A549 (cell line): Measurements from ENCODE around the gene DUSP19. TPM values are rescaled to one million over a fixed set of nuclear protein-coding genes. Genes with fewer than 3 reads are reported as not detected.
A peak's percentile ranks its signal among the peaks of the same experiment; 100 is the strongest.

Experiments
- ATAC-seq, 2 experiments: fragments of 200-7000 bp in 1 of 2; fragments of >200 bp in 1 of 2; cut with Nextera tagmentation in 1 of 2; cut with Tn5 transposase in 1 of 2; 3 replicates each; pipeline versions ENCODE4 v1.8.0 to v1.9.1; 2018 to 2020; ENCODE audit warnings: mild to moderate bottlenecking in 1 of 2, moderate library complexity in 1 of 2
- CTCF ChIA-PET: fragments of 300-600 bp; sonication (Branson Sonifier 250); formaldehyde crosslinking; extraction: SDS; loops from one replicate; lab custom pipeline; 2021; ENCODE audit warnings: antibody characterized with exemption, inconsistent platforms; lab: Yijun Ruan, JAX
- POLR2A ChIA-PET: fragments of 350-600 bp; formaldehyde crosslinking; extraction: SDS; loops from one replicate; lab custom pipeline; 2021; ENCODE audit warnings: antibody characterized with exemption, inconsistent platforms; lab: Yijun Ruan, JAX
- DNase-seq, 2 experiments: peaks; one replicate each; pipeline versions ENCODE4 v3.0.0 to v3.0.0-alpha.2; 2011 to 2016; ENCODE audit warnings: low read depth in 1 of 2, low spot score in 1 of 2
- FAIRE-seq: peaks from 2 replicates; lab custom pipeline; 2011; peaks lifted over from hg19 to GRCh38; lab: Jason Lieb, UNC
- H3K27ac ChIP-seq, 2 experiments: fragments of >200 bp; sonication (Bioruptor Twin); formaldehyde crosslinking; 3 replicates each; pipeline ENCODE4 v1.5.1; 2016 to 2017
- H3K4me1 ChIP-seq: fragments of >200 bp; sonication (Bioruptor Twin); formaldehyde crosslinking; 3 replicates; pipeline ENCODE4 v1.6.1; 2016
- H3K4me2 ChIP-seq: fragments of >200 bp; sonication (Bioruptor Twin); formaldehyde crosslinking; 3 replicates; pipeline ENCODE4 v1.6.1; 2016
- H3K4me3 ChIP-seq: fragments of >200 bp; sonication (Bioruptor Twin); formaldehyde crosslinking; 3 replicates; pipeline ENCODE4 v1.5.1; 2016
- H3K9me3 ChIP-seq: fragments of >200 bp; sonication (Bioruptor Twin); formaldehyde crosslinking; 3 replicates; pipeline ENCODE4 v1.6.1; 2016
- BHLHE40 ChIP-seq: IDR thresholded peaks from 2 replicates; pipeline ENCODE4 v1.6.1; 2012; ENCODE audit warnings: low read depth, low read length, inconsistent platforms
- CEBPB ChIP-seq, 2 experiments: fragments of >200 bp in 1 of 2; sonication (Bioruptor Twin) in 1 of 2; formaldehyde crosslinking in 1 of 2; IDR thresholded peaks; 2 replicates each; pipeline ENCODE4 v1.6.1; 2012 to 2016
- CHD2 ChIP-seq: fragments of 150-350 bp; IDR thresholded peaks from 2 replicates; pipeline ENCODE4 v1.6.1; 2014; ENCODE audit warnings: low read length; ENCODE audit not compliant: partially characterized antibody
- CHD4 ChIP-seq: fragments of 200-600 bp; sonication (generic); IDR thresholded peaks from 2 replicates; pipeline ENCODE4 v1.6.1; 2016; ENCODE audit warnings: antibody characterized with exemption, mild to moderate bottlenecking, borderline replicate concordance
- EHMT2 ChIP-seq: fragments of 200-600 bp; sonication (generic); IDR thresholded peaks from 2 replicates; pipeline ENCODE4 v1.6.1; 2016; ENCODE audit warnings: antibody characterized with exemption, low read depth, mild to moderate bottlenecking, moderate library complexity
- EP300 ChIP-seq, 2 experiments: fragments of >200 bp; sonication (Bioruptor Twin); formaldehyde crosslinking; IDR thresholded peaks; 2 replicates in 1 of 2; 3 replicates in 1 of 2; pipeline ENCODE4 v1.6.1; 2016 to 2017
- ESRRA ChIP-seq: fragments of 150-350 bp; IDR thresholded peaks from 2 replicates; pipeline ENCODE4 v1.6.1; 2014; ENCODE audit warnings: mild to moderate bottlenecking, low read length, borderline replicate concordance
- HOXB5 ChIP-seq: fragments of 250-450 bp; sonication (Bioruptor Pico); IDR thresholded peaks from 2 replicates; pipeline ENCODE4 v1.5.0; 2020; ENCODE audit warnings: mild to moderate bottlenecking, moderate library complexity
- JUN ChIP-seq, 2 experiments: fragments of >200 bp; sonication (Bioruptor Twin); formaldehyde crosslinking; IDR thresholded peaks; 2 replicates in 1 of 2; 3 replicates in 1 of 2; pipeline ENCODE4 v1.6.1; 2016 to 2017
- KDM5A ChIP-seq: fragments of 200-600 bp; sonication (generic); IDR thresholded peaks from 2 replicates; pipeline ENCODE4 v1.6.1; 2016; ENCODE audit warnings: antibody characterized with exemption, mild to moderate bottlenecking
- MAFK ChIP-seq: fragments of 450-650 bp; IDR thresholded peaks from 2 replicates; pipeline ENCODE4 v1.6.1; 2014; ENCODE audit not compliant: partially characterized antibody
- MAZ ChIP-seq: fragments of 150-350 bp; IDR thresholded peaks from 2 replicates; pipeline ENCODE4 v1.6.1; 2014; ENCODE audit warnings: antibody characterized with exemption, low read depth, low read length, borderline replicate concordance
- POLR2A ChIP-seq: IDR thresholded peaks from 2 replicates; pipeline ENCODE4 v1.6.1; 2012; ENCODE audit warnings: mild to moderate bottlenecking, low read length
- RAD21 ChIP-seq, 2 experiments: fragments of >200 bp in 1 of 2; sonication (Bioruptor Twin) in 1 of 2; formaldehyde crosslinking in 1 of 2; IDR thresholded peaks in 1 of 2; conservative IDR thresholded peaks in 1 of 2; 2 replicates in 1 of 2; 3 replicates in 1 of 2; pipeline ENCODE4 v1.6.1; 2012 to 2018; ENCODE audit warnings: inconsistent platforms in 1 of 2
- RARB ChIP-seq: fragments of 250-450 bp; sonication (Bioruptor Pico); IDR thresholded peaks from 2 replicates; pipeline ENCODE4 v1.8.0; 2021; ENCODE audit warnings: mild to moderate bottlenecking, moderate library complexity
- RNF2 ChIP-seq: fragments of 200-600 bp; sonication (generic); IDR thresholded peaks from 2 replicates; pipeline ENCODE4 v1.6.1; 2016; ENCODE audit warnings: low read depth, mild to moderate bottlenecking, antibody characterized with exemption, moderate library complexity, borderline replicate concordance
- SMC3 ChIP-seq: fragments of >200 bp; sonication (Bioruptor Twin); formaldehyde crosslinking; IDR thresholded peaks from 3 replicates; pipeline ENCODE4 v1.6.1; 2018; ENCODE audit warnings: inconsistent platforms
- ZSCAN20 ChIP-seq: fragments of 250-450 bp; sonication (Bioruptor Pico); IDR thresholded peaks from 2 replicates; pipeline ENCODE4 v1.8.0; 2022; ENCODE audit warnings: mild to moderate bottlenecking, moderate library complexity
- WGBS: methylation state at CpG from one replicate; pipeline ENCODE4 v1.1.6; 2017; ENCODE audit errors: missing lambda C conversion rate; 5-methylcytosine and 5-hydroxymethylcytosine counted together
- polyA plus RNA-seq, 4 experiments: library from polyadenylated mRNA; depleted of rRNA in 3 of 4; stranded (reverse); fragments of >200 nt; fragmentation: RNase III in 1 of 4; extraction: RNeasy Plus Mini Kit Qiagen cat#74134 plus additional on column Dnase treatment in 1 of 4; gene quantifications; 2 replicates in 3 of 4; 3 replicates in 1 of 4; pipeline ENCODE4 v1.2.3, GENCODE V29; 2011 to 2017
- TF ChIP-seq, protein P1 (sequence below): fragments of 450-650 bp; IDR thresholded peaks from 2 replicates; pipeline ENCODE4 v1.6.1; 2014; ENCODE audit warnings: antibody characterized with exemption
- TF ChIP-seq, protein P2 (sequence below): fragments of 200-600 bp; sonication (generic); IDR thresholded peaks from 2 replicates; pipeline ENCODE4 v1.6.1; 2016; ENCODE audit warnings: antibody characterized with exemption, mild to moderate bottlenecking, moderate library complexity
- TF ChIP-seq, protein P3 (sequence below): fragments of 150-350 bp; IDR thresholded peaks from 2 replicates; pipeline ENCODE4 v1.6.1; 2014; ENCODE audit warnings: low read depth, mild to moderate bottlenecking, low read length
- TF ChIP-seq, protein P4 (sequence below): fragments of >200 bp; sonication (Bioruptor Twin); formaldehyde crosslinking; IDR thresholded peaks from 2 replicates; pipeline ENCODE4 v1.6.1; 2016
- TF ChIP-seq, protein P5 (sequence below): IDR thresholded peaks from 2 replicates; pipeline ENCODE4 v1.6.1; 2012
- TF ChIP-seq, protein P6 (sequence below): IDR thresholded peaks from 2 replicates; pipeline ENCODE4 v1.6.1; 2012; ENCODE audit warnings: low read depth, borderline replicate concordance
- TF ChIP-seq, protein P7 (sequence below): fragments of 250-450 bp; sonication (Bioruptor Pico); IDR thresholded peaks from 2 replicates; pipeline ENCODE4 v1.5.0; 2020; ENCODE audit warnings: low read depth, mild to moderate bottlenecking, moderate library complexity
- TF ChIP-seq, protein P8 (sequence below): fragments of >200 bp; sonication (Bioruptor Twin); formaldehyde crosslinking; IDR thresholded peaks from 3 replicates; pipeline ENCODE4 v1.5.1; 2016
- TF ChIP-seq, protein P9 (sequence below): fragments of >200 bp; sonication (Bioruptor Twin); formaldehyde crosslinking; IDR thresholded peaks from 3 replicates; pipeline ENCODE4 v1.6.1; 2016

The DUSP19 gene
- polyA plus RNA-seq, 2 of the 4 experiments (the other 2 are of a cell fraction): 1.2 to 4.4 TPM

DNA sequence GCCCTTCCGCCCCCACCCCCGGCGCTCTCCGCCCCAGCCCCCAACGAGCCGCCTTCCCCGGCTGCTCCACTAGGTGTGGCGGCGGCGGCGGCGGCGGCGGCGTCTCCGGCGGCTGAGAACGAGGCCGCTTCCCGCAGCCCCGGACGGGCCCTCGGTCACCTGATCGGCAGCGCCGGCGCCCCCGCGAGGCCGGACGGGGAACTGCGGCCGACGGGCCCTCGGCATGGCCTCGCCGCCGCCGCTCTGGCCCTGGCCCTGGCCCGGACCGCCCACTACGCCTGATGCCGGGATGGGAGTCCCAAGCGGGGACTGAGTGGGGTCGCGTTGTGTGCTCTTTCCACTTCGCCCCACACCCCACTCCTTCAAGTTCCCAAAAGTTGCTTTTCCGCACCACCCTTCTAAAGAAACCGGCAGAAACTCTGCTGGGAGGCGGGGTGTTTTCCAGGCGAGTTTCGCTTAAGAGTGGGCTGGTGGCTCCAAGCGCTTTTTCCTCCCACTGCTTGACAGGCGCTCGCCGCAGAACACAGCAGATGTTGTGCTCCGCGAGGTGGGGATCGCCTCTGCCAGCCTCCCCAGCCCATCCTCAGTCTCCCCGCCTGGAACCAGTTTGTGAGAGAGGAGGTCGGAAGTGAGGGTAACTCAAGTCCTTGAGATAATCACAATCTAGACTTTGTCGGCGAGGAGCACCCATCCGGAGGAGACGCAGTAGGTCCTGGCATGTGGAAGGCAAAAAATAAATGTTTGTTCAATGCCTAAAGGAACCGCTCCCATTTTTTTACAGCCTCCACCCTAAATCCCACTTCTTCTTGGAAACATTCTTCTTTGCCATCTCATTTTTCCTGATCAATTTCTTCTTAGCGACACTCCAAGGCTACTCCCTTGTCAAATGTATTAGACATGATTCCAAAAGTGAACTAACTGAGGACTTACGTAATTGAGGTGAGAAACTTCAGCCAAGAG lies 39.9 kb upstream of the DUSP19 start, which contains the start of gene NCKAP1:
TSS of gene NCKAP1 (minus strand) at position 117 of the 960 bp plus-strand sequence. CDS start 358 bp downstream, outside the sequence.
- peak within 1 kb of the TSS; percentile 96 to 98 for H3K27ac ChIP-seq
- CTCF ChIA-PET: interaction anchor here (0.8 to 1.2 kb wide), 6 partner anchors 12 to 28 kb away, joined by 3 to 5 read pairs (median 3); no protein-coding TSS in a partner anchor
- FAIRE-seq: no peak
- peaks cover 33% of the 10 kb centered on the region for H3K4me1 ChIP-seq
- peak within 1 kb of the TSS; percentile 92 for H3K4me3 ChIP-seq
- no peak for TF ChIP-seq CHD4
- TF ChIP-seq EP300 (IDR thresholded peaks at IDR 0.05): no peak
- TF ChIP-seq POLR2A: no peak
- TF ChIP-seq RAD21 (conservative IDR thresholded peaks at IDR 0.05 in 1 of 2, IDR thresholded peaks at IDR 0.05 in 1 of 2): peak; percentile 11 to 54; a peak in 4 of 5 replicates
- TF ChIP-seq, protein P1, sequence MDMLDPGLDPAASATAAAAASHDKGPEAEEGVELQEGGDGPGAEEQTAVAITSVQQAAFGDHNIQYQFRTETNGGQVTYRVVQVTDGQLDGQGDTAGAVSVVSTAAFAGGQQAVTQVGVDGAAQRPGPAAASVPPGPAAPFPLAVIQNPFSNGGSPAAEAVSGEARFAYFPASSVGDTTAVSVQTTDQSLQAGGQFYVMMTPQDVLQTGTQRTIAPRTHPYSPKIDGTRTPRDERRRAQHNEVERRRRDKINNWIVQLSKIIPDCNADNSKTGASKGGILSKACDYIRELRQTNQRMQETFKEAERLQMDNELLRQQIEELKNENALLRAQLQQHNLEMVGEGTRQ: no peak
- TF ChIP-seq, protein P2, sequence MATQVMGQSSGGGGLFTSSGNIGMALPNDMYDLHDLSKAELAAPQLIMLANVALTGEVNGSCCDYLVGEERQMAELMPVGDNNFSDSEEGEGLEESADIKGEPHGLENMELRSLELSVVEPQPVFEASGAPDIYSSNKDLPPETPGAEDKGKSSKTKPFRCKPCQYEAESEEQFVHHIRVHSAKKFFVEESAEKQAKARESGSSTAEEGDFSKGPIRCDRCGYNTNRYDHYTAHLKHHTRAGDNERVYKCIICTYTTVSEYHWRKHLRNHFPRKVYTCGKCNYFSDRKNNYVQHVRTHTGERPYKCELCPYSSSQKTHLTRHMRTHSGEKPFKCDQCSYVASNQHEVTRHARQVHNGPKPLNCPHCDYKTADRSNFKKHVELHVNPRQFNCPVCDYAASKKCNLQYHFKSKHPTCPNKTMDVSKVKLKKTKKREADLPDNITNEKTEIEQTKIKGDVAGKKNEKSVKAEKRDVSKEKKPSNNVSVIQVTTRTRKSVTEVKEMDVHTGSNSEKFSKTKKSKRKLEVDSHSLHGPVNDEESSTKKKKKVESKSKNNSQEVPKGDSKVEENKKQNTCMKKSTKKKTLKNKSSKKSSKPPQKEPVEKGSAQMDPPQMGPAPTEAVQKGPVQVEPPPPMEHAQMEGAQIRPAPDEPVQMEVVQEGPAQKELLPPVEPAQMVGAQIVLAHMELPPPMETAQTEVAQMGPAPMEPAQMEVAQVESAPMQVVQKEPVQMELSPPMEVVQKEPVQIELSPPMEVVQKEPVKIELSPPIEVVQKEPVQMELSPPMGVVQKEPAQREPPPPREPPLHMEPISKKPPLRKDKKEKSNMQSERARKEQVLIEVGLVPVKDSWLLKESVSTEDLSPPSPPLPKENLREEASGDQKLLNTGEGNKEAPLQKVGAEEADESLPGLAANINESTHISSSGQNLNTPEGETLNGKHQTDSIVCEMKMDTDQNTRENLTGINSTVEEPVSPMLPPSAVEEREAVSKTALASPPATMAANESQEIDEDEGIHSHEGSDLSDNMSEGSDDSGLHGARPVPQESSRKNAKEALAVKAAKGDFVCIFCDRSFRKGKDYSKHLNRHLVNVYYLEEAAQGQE: no peak
- no peak for TF ChIP-seq BHLHE40
- TF ChIP-seq, protein P3, sequence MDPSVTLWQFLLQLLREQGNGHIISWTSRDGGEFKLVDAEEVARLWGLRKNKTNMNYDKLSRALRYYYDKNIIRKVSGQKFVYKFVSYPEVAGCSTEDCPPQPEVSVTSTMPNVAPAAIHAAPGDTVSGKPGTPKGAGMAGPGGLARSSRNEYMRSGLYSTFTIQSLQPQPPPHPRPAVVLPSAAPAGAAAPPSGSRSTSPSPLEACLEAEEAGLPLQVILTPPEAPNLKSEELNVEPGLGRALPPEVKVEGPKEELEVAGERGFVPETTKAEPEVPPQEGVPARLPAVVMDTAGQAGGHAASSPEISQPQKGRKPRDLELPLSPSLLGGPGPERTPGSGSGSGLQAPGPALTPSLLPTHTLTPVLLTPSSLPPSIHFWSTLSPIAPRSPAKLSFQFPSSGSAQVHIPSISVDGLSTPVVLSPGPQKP: no peak
- no peak for TF ChIP-seq MAZ
- no peak for TF ChIP-seq RNF2
- no peak for TF ChIP-seq CEBPB (IDR thresholded peaks at IDR 0.05)
- TF ChIP-seq HOXB5 (CRISPR knock-in tag): no peak
- TF ChIP-seq, protein P4, sequence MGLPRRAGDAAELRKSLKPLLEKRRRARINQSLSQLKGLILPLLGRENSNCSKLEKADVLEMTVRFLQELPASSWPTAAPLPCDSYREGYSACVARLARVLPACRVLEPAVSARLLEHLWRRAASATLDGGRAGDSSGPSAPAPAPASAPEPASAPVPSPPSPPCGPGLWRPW: no peak
- TF ChIP-seq, protein P5, sequence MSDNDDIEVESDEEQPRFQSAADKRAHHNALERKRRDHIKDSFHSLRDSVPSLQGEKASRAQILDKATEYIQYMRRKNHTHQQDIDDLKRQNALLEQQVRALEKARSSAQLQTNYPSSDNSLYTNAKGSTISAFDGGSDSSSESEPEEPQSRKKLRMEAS: peak; percentile 46
- TF ChIP-seq ZSCAN20: no peak
- TF ChIP-seq SMC3: peak; percentile 53
- TF ChIP-seq, protein P6, sequence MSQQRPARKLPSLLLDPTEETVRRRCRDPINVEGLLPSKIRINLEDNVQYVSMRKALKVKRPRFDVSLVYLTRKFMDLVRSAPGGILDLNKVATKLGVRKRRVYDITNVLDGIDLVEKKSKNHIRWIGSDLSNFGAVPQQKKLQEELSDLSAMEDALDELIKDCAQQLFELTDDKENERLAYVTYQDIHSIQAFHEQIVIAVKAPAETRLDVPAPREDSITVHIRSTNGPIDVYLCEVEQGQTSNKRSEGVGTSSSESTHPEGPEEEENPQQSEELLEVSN: peak; percentile 29; the same call in 1 of the 2 replicates
- TF ChIP-seq, protein P7, sequence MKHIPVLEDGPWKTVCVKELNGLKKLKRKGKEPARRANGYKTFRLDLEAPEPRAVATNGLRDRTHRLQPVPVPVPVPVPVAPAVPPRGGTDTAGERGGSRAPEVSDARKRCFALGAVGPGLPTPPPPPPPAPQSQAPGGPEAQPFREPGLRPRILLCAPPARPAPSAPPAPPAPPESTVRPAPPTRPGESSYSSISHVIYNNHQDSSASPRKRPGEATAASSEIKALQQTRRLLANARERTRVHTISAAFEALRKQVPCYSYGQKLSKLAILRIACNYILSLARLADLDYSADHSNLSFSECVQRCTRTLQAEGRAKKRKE (CRISPR knock-in tag): no peak
- no peak for TF ChIP-seq KDM5A
- no peak for TF ChIP-seq ESRRA
- TF ChIP-seq, protein P8, sequence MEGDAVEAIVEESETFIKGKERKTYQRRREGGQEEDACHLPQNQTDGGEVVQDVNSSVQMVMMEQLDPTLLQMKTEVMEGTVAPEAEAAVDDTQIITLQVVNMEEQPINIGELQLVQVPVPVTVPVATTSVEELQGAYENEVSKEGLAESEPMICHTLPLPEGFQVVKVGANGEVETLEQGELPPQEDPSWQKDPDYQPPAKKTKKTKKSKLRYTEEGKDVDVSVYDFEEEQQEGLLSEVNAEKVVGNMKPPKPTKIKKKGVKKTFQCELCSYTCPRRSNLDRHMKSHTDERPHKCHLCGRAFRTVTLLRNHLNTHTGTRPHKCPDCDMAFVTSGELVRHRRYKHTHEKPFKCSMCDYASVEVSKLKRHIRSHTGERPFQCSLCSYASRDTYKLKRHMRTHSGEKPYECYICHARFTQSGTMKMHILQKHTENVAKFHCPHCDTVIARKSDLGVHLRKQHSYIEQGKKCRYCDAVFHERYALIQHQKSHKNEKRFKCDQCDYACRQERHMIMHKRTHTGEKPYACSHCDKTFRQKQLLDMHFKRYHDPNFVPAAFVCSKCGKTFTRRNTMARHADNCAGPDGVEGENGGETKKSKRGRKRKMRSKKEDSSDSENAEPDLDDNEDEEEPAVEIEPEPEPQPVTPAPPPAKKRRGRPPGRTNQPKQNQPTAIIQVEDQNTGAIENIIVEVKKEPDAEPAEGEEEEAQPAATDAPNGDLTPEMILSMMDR: peak; percentile 74
- no peak for TF ChIP-seq RARB (CRISPR knock-in tag)
- TF ChIP-seq MAFK: no peak
- TF ChIP-seq, protein P9, sequence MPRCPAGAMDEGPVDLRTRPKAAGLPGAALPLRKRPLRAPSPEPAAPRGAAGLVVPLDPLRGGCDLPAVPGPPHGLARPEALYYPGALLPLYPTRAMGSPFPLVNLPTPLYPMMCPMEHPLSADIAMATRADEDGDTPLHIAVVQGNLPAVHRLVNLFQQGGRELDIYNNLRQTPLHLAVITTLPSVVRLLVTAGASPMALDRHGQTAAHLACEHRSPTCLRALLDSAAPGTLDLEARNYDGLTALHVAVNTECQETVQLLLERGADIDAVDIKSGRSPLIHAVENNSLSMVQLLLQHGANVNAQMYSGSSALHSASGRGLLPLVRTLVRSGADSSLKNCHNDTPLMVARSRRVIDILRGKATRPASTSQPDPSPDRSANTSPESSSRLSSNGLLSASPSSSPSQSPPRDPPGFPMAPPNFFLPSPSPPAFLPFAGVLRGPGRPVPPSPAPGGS: no peak; the same call in 2 of the 3 replicates
- TF ChIP-seq CHD2: no peak
- no peak for TF ChIP-seq EHMT2
- TF ChIP-seq JUN (IDR thresholded peaks at IDR 0.05): peak; percentile 7 to 71; a peak in 3 of 5 replicates
- TF ChIP-seq, all 56 proteins: peak for 6
- DNase-seq: peak; percentile 62 to 89
- H3K9me3 ChIP-seq: no peaks in the 10 kb centered on the region
- WGBS: 8% methylated on average over 25 of the region's 68 CpGs
- POLR2A ChIA-PET: no interaction called here
- H3K4me2 ChIP-seq: peak within 1 kb of the TSS; percentile 97
- ATAC-seq: peak; percentile 84 to 91
